Measurements from ENCODE around the gene KAZN. TPM values are rescaled to one million over a fixed set of nuclear protein-coding genes. Genes with fewer than 3 reads are reported as not detected.

The KAZN gene
- total RNA-seq, 1 donor from 2014 or later: 9.4 TPM

DNA sequence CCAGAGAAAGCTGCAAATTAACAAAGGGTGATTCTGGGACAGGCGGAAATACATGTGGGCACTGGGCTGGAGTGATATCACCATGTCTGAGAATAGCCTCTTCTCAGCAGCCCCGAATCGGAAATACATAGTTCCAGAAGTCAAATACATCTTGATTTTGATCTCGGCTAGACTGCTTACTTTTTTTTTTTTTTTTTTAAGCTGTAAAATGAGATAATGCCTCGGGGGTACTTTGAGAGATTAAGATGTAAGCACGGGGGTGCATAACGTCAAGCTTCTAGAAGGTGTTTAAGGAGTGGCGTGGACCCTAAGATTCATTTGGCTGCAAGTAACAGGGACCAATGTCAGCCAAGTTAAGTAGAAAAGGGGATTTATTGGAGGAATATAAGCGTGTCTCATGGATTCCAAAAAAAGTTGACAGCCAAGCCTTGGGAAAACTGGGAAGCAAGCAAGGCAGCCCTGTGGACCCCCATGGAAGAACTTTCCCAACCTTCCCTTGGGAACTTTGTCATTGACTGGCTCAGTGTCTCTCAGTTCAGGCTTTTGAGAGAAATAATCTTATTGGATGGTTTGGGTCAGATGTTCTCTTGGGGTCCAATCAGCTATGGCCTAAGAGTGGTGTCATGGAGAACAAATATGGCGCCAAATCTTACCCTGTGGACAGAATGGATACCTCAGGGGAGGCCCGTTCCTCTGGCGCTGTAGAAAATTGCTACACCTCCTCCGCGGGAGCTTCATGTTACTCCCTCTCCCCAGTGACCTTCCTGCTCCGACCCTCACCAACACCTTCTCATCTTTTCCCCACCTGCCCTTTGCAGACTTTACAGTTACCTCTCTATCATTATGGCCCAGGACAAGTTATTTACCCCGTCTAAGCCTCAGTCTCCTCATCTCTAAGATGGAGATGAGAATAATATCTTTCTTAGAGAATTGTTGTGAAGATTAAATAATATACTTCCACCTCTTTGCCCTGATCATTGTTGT is 186.6 kb downstream of the KAZN start:
- no peak overlapping the region for H2AFZ ChIP-seq (ENCODE audit: low read depth, low read length)
- no peak overlapping the region for H3K9ac ChIP-seq (ENCODE audit: low read length)
- Mint-ChIP-seq H3K36me3 (ENCODE audit: low read depth, unreplicated experiment) (no peaks in the 10 kb centered on the region), H3K4me3 (ENCODE audit: unreplicated experiment) (no peak overlapping the region), H3K27ac (ENCODE audit: unreplicated experiment) (no peak overlapping the region), H3K9me3 (ENCODE audit: unreplicated experiment) (peaks cover 5% of the 10 kb centered on the region), H3K27me3 (ENCODE audit: low read depth, unreplicated experiment) (peaks cover 20% of the 10 kb centered on the region), H3K4me1 (ENCODE audit: low read depth, unreplicated experiment) (no peaks in the 10 kb centered on the region)
- DNase-seq (ENCODE audit: low read depth): no peak
- no peak for FAIRE-seq
- no peaks in the 10 kb centered on the region for H3K27me3 ChIP-seq (ENCODE audit: insufficient read depth, low read length)
- no peak overlapping the region for H3K4me2 ChIP-seq (ENCODE audit: low read length)
- TF ChIP-seq CTCF (IDR thresholded peaks at IDR 0.05; ENCODE audit: insufficient read depth, low read depth, low read length): no peak
- no peak for TF ChIP-seq EZH2 (IDR thresholded peaks at IDR 0.05; ENCODE audit: insufficient read depth, low read length)
- H3K36me3 ChIP-seq (ENCODE audit: insufficient read depth, low read length): no peaks in the 10 kb centered on the region
- no peaks in the 10 kb centered on the region for H3K79me2 ChIP-seq (ENCODE audit: insufficient read depth, low read length)
- H4K20me1 ChIP-seq (ENCODE audit: insufficient read depth, low read length): no peaks in the 10 kb centered on the region
- no peak overlapping the region for H3K4me3 ChIP-seq (ENCODE audit: insufficient read depth, low read depth, low read length)
- no peak overlapping the region for H3K27ac ChIP-seq (ENCODE audit: low read depth, low read length)
- H3K4me1 ChIP-seq (ENCODE audit: insufficient read depth, low read length): peaks cover 6% of the 10 kb centered on the region
- no peaks in the 10 kb centered on the region for H3K9me3 ChIP-seq (ENCODE audit: insufficient read depth, low read depth, low read length)

DNA sequence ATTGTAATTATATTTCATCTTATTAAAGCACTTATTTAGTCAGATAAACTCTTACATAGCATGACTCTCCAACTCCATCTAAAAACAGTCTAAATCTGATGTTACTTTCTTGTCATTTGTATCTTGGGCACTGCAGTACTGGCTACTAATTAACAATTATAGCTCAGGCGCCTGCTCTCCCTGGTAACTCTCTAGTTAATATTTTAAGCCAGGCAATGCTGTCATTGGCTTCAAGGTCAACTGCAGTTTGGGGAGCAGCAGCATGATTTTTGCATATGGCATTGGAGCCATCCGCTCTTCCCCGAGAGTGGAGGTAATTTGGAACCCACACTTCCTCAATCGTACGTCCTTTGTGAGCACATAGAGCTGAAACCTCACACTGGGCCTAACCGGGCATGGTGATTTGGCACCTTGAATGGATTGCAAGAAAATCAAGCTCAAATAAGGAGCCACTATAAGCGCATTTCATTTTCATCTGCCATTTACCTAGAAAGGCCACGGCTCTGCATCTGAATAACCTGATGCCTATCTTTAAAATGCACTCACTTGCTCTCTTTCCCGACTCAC is 187.7 kb downstream of the KAZN start:
- no peak overlapping the region for H3K4me3 ChIP-seq (ENCODE audit: insufficient read depth, low read depth, low read length)
- H4K20me1 ChIP-seq (ENCODE audit: insufficient read depth, low read length): no peaks in the 10 kb centered on the region
- no peak overlapping the region for H2AFZ ChIP-seq (ENCODE audit: low read depth, low read length)
- no peak overlapping the region for H3K4me2 ChIP-seq (ENCODE audit: low read length)
- no peak overlapping the region for H3K27ac ChIP-seq (ENCODE audit: low read depth, low read length)
- FAIRE-seq (no peak), DNase-seq (ENCODE audit: low read depth) (no peak)
- H3K36me3 ChIP-seq (ENCODE audit: insufficient read depth, low read length): no peaks in the 10 kb centered on the region
- Mint-ChIP-seq H3K36me3 (ENCODE audit: low read depth, unreplicated experiment) (no peaks in the 10 kb centered on the region), H3K4me3 (ENCODE audit: unreplicated experiment) (no peak overlapping the region), H3K4me1 (ENCODE audit: low read depth, unreplicated experiment) (no peaks in the 10 kb centered on the region), H3K9me3 (ENCODE audit: unreplicated experiment) (peaks cover 5% of the 10 kb centered on the region), H3K27me3 (ENCODE audit: low read depth, unreplicated experiment) (peaks cover 20% of the 10 kb centered on the region), H3K27ac (ENCODE audit: unreplicated experiment) (no peak overlapping the region)
- H3K27me3 ChIP-seq (ENCODE audit: insufficient read depth, low read length): no peaks in the 10 kb centered on the region
- no peaks in the 10 kb centered on the region for H3K79me2 ChIP-seq (ENCODE audit: insufficient read depth, low read length)
- TF ChIP-seq EZH2 (IDR thresholded peaks at IDR 0.05; ENCODE audit: insufficient read depth, low read length) (no peak), CTCF (IDR thresholded peaks at IDR 0.05; ENCODE audit: insufficient read depth, low read depth, low read length) (no peak)
- H3K4me1 ChIP-seq (ENCODE audit: insufficient read depth, low read length): peaks cover 6% of the 10 kb centered on the region
- no peaks in the 10 kb centered on the region for H3K9me3 ChIP-seq (ENCODE audit: insufficient read depth, low read depth, low read length)
- no peak overlapping the region for H3K9ac ChIP-seq (ENCODE audit: low read length)
